ENCODE results near the gene ABR. TPM values are rescaled to one million over a fixed set of nuclear protein-coding genes. Genes with fewer than 3 reads are reported as not detected.
"Not testable (repeated sequence)": the region's sequence is repeated elsewhere in the genome, so short reads cannot be mapped to it uniquely, and the experiment has no call there.

ABR gene
- total RNA-seq, 1 experiment from 2014 or later: 172 TPM

DNA sequence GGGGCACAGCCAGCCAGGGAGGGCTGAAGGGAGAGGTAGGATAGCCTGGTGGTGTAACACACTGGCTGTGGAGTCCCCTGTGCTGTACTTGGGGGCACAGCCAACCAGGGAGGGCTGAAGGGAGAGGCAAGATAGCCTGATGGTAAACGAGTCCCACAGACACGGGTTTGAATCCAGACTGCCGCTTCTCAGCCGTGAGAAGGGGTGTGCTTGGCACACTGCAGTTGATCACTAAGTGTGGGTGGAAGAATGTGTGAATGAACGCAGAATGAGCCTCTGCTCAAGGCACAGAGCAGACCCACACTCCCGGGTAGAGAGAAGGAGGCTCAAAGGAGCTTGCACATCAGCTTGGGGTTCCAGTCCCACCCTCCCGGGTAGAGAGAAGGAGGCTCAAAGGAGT is 111.4 kb downstream of the ABR start:
- DNase-seq (ENCODE audit: low read depth, low spot score) (no peak), ATAC-seq (no peak)
- Histone ChIP-seq H3K9me3 (ENCODE audit: control insufficient read depth, insufficient read depth, low read depth, low read length) (peaks cover 3% of the 10 kb centered on the region; the same call in 1 of the 2 replicates), H3K36me3 (ENCODE audit: control insufficient read depth, insufficient read depth, low read length) (no peaks in the 10 kb centered on the region; the same call in none of the 2 replicates), H3K27ac (ENCODE audit: low read length) (no peak overlapping the region), H3K27me3 (ENCODE audit: control insufficient read depth, insufficient read depth, low read length) (no peaks in the 10 kb centered on the region), H3K4me1 (ENCODE audit: control insufficient read depth, insufficient read depth, low read length) (no peaks in the 10 kb centered on the region), H3K4me3 (ENCODE audit: low read depth in 2 of 2, low read length in 2 of 2) (no peak overlapping the region)
- POLR2A ChIA-PET: no interaction called here
- intact Hi-C loops (cut with micrococcal nuclease; ENCODE audit: unreplicated experiment): no loop called here
- no peak for TF ChIP-seq SIN3A (IDR thresholded peaks at IDR 0.05; ENCODE audit: borderline replicate concordance, insufficient read depth, low read depth, low read length)
- TF ChIP-seq, protein P1, sequence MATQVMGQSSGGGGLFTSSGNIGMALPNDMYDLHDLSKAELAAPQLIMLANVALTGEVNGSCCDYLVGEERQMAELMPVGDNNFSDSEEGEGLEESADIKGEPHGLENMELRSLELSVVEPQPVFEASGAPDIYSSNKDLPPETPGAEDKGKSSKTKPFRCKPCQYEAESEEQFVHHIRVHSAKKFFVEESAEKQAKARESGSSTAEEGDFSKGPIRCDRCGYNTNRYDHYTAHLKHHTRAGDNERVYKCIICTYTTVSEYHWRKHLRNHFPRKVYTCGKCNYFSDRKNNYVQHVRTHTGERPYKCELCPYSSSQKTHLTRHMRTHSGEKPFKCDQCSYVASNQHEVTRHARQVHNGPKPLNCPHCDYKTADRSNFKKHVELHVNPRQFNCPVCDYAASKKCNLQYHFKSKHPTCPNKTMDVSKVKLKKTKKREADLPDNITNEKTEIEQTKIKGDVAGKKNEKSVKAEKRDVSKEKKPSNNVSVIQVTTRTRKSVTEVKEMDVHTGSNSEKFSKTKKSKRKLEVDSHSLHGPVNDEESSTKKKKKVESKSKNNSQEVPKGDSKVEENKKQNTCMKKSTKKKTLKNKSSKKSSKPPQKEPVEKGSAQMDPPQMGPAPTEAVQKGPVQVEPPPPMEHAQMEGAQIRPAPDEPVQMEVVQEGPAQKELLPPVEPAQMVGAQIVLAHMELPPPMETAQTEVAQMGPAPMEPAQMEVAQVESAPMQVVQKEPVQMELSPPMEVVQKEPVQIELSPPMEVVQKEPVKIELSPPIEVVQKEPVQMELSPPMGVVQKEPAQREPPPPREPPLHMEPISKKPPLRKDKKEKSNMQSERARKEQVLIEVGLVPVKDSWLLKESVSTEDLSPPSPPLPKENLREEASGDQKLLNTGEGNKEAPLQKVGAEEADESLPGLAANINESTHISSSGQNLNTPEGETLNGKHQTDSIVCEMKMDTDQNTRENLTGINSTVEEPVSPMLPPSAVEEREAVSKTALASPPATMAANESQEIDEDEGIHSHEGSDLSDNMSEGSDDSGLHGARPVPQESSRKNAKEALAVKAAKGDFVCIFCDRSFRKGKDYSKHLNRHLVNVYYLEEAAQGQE (IDR thresholded peaks at IDR 0.05; ENCODE audit: insufficient read depth in 1 of 2, low read depth in 2 of 2, low read length in 1 of 2): no peak
- TF ChIP-seq, protein P2, sequence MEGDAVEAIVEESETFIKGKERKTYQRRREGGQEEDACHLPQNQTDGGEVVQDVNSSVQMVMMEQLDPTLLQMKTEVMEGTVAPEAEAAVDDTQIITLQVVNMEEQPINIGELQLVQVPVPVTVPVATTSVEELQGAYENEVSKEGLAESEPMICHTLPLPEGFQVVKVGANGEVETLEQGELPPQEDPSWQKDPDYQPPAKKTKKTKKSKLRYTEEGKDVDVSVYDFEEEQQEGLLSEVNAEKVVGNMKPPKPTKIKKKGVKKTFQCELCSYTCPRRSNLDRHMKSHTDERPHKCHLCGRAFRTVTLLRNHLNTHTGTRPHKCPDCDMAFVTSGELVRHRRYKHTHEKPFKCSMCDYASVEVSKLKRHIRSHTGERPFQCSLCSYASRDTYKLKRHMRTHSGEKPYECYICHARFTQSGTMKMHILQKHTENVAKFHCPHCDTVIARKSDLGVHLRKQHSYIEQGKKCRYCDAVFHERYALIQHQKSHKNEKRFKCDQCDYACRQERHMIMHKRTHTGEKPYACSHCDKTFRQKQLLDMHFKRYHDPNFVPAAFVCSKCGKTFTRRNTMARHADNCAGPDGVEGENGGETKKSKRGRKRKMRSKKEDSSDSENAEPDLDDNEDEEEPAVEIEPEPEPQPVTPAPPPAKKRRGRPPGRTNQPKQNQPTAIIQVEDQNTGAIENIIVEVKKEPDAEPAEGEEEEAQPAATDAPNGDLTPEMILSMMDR (IDR thresholded peaks at IDR 0.05): no peak
- no peak for TF ChIP-seq TCF7L2 (IDR thresholded peaks at IDR 0.05; ENCODE audit: low read depth, low read length)
- no peak for TF ChIP-seq POLR2AphosphoS5 (IDR thresholded peaks at IDR 0.05; ENCODE audit: low read depth, low read length)
- in situ Hi-C loops (cut with HindIII; ENCODE audit: low pct_unique_long_range_greater_than_20kb, low sequenced_read_pairs): no loop called here
- CTCF ChIA-PET: no interaction called here
- BruUV-seq (replicated peaks): no TSS peak

DNA sequence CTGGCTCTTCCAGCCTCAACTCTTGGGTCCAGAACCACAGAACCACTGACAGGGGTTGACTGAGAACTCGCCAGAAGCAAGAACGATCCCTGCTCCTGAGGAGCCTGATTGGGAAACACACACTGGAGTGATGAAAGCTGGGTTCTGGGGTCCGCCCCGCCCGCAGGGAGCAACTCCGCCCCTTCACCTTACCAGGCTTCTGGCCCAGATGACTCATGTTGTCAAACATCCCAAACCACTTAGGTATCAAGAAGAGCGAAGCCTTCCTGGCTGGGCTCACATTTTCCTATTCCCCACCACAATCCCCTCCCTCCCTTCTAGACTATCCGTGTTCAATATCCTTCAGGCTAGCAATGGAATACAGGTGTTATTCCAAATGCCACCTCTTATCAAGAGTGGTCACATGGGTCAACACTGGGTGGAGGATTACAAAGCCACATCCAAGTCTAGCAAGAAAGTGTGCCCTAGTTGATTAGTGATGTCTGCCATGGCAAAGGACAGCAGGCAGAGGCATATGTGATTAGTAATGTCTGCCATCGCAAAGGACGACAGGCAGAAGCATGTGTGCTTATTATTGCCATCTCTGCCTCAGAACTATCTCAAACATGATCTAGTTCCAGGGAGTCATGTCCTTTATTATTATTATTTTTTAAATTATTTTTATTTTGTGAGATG is 112.4 kb downstream of the ABR start:
- TSS peak; percentile 36 for BruUV-seq (replicated peaks)
- intact Hi-C loops (cut with micrococcal nuclease; ENCODE audit: unreplicated experiment): no loop called here
- Histone ChIP-seq H3K36me3 (ENCODE audit: control insufficient read depth, insufficient read depth, low read length) (peaks cover 2% of the 10 kb centered on the region), H3K27me3 (ENCODE audit: control insufficient read depth, insufficient read depth, low read length) (no peaks in the 10 kb centered on the region), H3K27ac (ENCODE audit: low read length) (no peak overlapping the region), H3K4me1 (ENCODE audit: control insufficient read depth, insufficient read depth, low read length) (no peaks in the 10 kb centered on the region), H3K9me3 (ENCODE audit: control insufficient read depth, insufficient read depth, low read depth, low read length) (peaks cover 3% of the 10 kb centered on the region; the same call in 1 of the 2 replicates), H3K4me3 (ENCODE audit: low read depth in 2 of 2, low read length in 2 of 2) (no peak overlapping the region)
- POLR2A ChIA-PET: no interaction called here
- ATAC-seq (no peak), DNase-seq (ENCODE audit: low read depth, low spot score) (no peak)
- TF ChIP-seq, protein P1 (IDR thresholded peaks at IDR 0.05; ENCODE audit: insufficient read depth in 1 of 2, low read depth in 2 of 2, low read length in 1 of 2): no peak
- TF ChIP-seq POLR2AphosphoS5 (IDR thresholded peaks at IDR 0.05; ENCODE audit: low read depth, low read length) (no peak), SIN3A (IDR thresholded peaks at IDR 0.05; ENCODE audit: borderline replicate concordance, insufficient read depth, low read depth, low read length) (no peak), TCF7L2 (IDR thresholded peaks at IDR 0.05; ENCODE audit: low read depth, low read length) (no peak)
- TF ChIP-seq, protein P2 (IDR thresholded peaks at IDR 0.05): no peak
- in situ Hi-C loops (cut with HindIII; ENCODE audit: low pct_unique_long_range_greater_than_20kb, low sequenced_read_pairs): no loop called here
- CTCF ChIA-PET: no interaction called here

DNA sequence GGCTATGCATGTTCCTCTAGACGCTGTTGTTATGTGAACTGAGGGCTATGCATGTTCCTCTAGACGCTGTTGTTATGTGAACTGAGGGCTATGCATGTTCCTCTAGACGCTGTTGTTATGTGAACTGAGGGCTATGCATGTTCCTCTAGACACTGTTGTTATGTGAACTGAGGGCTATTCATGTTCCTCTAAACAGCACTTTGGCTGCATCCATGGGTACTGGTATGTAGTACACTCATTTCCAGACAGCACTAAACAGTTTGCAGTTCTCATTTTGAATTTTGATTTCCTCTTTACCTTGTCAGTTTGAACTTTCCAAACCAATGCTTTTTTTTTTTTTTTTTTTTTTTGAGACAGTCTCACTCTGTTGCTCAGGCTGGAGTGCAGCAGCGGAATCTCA is 114.4 kb downstream of the ABR start:
- BruUV-seq (replicated peaks); intact Hi-C loops (cut with micrococcal nuclease; ENCODE audit: unreplicated experiment); H3K9me3 ChIP-seq (ENCODE audit: control insufficient read depth, insufficient read depth, low read depth, low read length); H3K4me1 ChIP-seq (ENCODE audit: control insufficient read depth, insufficient read depth, low read length); H3K27ac ChIP-seq (ENCODE audit: low read length); POLR2A ChIA-PET; ATAC-seq; in situ Hi-C loops (cut with HindIII; ENCODE audit: low pct_unique_long_range_greater_than_20kb, low sequenced_read_pairs); H3K27me3 ChIP-seq (ENCODE audit: control insufficient read depth, insufficient read depth, low read length); DNase-seq (ENCODE audit: low read depth, low spot score); H3K36me3 ChIP-seq (ENCODE audit: control insufficient read depth, insufficient read depth, low read length); CTCF ChIA-PET; H3K4me3 ChIP-seq (ENCODE audit: low read depth in 2 of 2, low read length in 2 of 2): not testable (repeated sequence)
